HEK293 (cell line): Measurements from ENCODE around the gene TRAP1.

Source experiments
- CTCF ChIP-seq: fragments of 450-650 bp; formaldehyde crosslinking; IDR thresholded peaks from 2 replicates; pipeline ENCODE4 v1.5.1; 2016; ENCODE audit warnings: missing biosample characterization, missing genetic modification characterization
- EGR2 ChIP-seq: fragments of 450-650 bp; formaldehyde crosslinking; IDR thresholded peaks from 2 replicates; pipeline ENCODE4 v1.5.1; 2016; ENCODE audit warnings: low read depth, missing biosample characterization, missing genetic modification characterization
- YY1 ChIP-seq: fragments of 450-650 bp; formaldehyde crosslinking; IDR thresholded peaks from 2 replicates; pipeline ENCODE4 v1.5.1; 2018; ENCODE audit warnings: missing biosample characterization, missing genetic modification characterization
- ZSCAN5A ChIP-seq: fragments of 450-650 bp; formaldehyde crosslinking; IDR thresholded peaks from 2 replicates; pipeline ENCODE4 v1.5.1; 2016; ENCODE audit warnings: missing biosample characterization, missing genetic modification characterization

GRCh38 chr16:3642397-3643094 lies 74.8 kb downstream of the TRAP1 start:
- TF ChIP-seq EGR2 (tag by site-specific recombination) (no peak), CTCF (no peak), ZSCAN5A (tag by site-specific recombination) (no peak), YY1 (tag by site-specific recombination) (no peak)
